ENCODE data around the gene SEMA5A. TPM values are rescaled to one million over a fixed set of nuclear protein-coding genes. Genes with fewer than 3 reads are reported as not detected.

Gene SEMA5A
- total RNA-seq, 1 donor from 2014 or later = 38.9 TPM

DNA sequence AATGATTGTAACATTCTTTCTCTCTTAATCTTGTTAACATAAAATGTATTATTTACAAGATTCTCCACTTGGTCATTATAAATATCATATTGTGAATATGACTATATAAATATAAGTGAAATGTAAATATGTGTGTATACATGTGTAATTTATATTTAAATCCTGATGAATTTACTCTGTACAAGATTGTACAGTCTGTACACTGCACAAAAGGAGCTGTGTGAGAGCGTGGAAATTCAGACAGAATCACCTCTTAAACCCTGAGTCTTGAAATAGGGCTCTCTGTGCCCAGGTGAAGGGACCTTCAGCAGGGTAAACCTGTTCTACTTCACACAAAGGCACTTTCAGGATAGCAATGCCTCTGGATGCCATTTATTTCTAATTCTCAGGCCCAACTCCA lies 456.0 kb downstream of the SEMA5A start:
- Histone ChIP-seq H3K4me3 (no peak overlapping the region), H3K4me1 (no peaks in the 10 kb centered on the region), H3K27ac (no peak overlapping the region), H3K9me3 (no peaks in the 10 kb centered on the region), H3K27me3 (no peaks in the 10 kb centered on the region), H3K36me3 (no peaks in the 10 kb centered on the region)
- intact Hi-C loops (cut with DNase I) = no loop called here
- no peak for DNase-seq
- ATAC-seq = no peak
- TF ChIP-seq, protein P1, sequence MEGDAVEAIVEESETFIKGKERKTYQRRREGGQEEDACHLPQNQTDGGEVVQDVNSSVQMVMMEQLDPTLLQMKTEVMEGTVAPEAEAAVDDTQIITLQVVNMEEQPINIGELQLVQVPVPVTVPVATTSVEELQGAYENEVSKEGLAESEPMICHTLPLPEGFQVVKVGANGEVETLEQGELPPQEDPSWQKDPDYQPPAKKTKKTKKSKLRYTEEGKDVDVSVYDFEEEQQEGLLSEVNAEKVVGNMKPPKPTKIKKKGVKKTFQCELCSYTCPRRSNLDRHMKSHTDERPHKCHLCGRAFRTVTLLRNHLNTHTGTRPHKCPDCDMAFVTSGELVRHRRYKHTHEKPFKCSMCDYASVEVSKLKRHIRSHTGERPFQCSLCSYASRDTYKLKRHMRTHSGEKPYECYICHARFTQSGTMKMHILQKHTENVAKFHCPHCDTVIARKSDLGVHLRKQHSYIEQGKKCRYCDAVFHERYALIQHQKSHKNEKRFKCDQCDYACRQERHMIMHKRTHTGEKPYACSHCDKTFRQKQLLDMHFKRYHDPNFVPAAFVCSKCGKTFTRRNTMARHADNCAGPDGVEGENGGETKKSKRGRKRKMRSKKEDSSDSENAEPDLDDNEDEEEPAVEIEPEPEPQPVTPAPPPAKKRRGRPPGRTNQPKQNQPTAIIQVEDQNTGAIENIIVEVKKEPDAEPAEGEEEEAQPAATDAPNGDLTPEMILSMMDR (IDR thresholded peaks at IDR 0.05) = no peak

DNA sequence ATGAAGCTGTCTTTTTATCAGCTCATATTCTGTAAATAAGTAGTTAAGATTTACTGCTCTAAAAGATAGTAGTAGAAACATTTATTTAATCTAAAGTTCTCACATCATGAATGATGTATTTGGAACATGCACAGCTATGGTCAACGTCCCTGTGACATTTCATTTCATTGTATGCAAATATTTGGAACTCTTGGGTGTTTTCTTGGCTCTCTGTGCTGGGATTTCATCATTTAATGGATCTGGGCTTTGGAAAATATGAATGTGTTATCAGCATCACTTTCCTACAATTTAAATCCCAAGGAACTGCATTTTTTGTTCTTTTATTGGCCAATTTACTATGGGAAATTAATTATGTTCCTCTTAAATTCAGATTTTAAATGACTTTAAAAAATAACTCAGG lies 462.9 kb downstream of the SEMA5A start:
- Histone ChIP-seq H3K27ac (no peak overlapping the region), H3K36me3 (no peaks in the 10 kb centered on the region), H3K4me1 (no peaks in the 10 kb centered on the region), H3K4me3 (no peak overlapping the region), H3K9me3 (no peaks in the 10 kb centered on the region), H3K27me3 (no peaks in the 10 kb centered on the region)
- intact Hi-C loops (cut with DNase I) = no loop called here
- DNase-seq = no peak
- TF ChIP-seq, protein P1 (IDR thresholded peaks at IDR 0.05) = no peak
- ATAC-seq = no peak

DNA sequence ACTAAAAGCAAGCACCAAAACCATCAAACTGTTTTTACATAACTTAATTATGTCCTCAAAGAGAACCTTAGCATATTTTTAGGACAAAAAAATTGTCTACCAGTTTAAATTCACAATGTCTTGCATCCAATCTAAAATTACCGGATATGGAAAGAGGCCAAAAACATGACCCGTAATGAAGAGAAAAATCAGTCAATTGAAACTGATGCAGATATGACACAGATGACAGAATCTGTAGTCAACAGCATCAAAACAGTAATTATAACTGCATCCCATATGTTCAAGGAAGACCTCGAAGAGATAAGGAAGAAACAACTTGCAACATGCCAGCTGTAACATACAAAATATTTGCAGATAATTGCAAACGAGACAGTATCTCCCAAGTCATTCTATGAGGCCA lies 473.2 kb downstream of the SEMA5A start:
- DNase-seq = no peak
- H3K4me1 ChIP-seq = no peaks in the 10 kb centered on the region
- intact Hi-C loops (cut with DNase I) = no loop called here
- ATAC-seq = no peak
- no peak overlapping the region for H3K27ac ChIP-seq
- no peaks in the 10 kb centered on the region for H3K36me3 ChIP-seq
- TF ChIP-seq, protein P1 (IDR thresholded peaks at IDR 0.05) = no peak
- H3K27me3 ChIP-seq = no peaks in the 10 kb centered on the region
- H3K9me3 ChIP-seq = no peaks in the 10 kb centered on the region
- no peak overlapping the region for H3K4me3 ChIP-seq

GRCh38 chr5:9071524-9071923 lies 474.4 kb downstream of the SEMA5A start:
- Histone ChIP-seq H3K27ac (no peak overlapping the region), H3K9me3 (no peaks in the 10 kb centered on the region), H3K27me3 (no peaks in the 10 kb centered on the region), H3K4me1 (no peaks in the 10 kb centered on the region), H3K4me3 (no peak overlapping the region), H3K36me3 (no peaks in the 10 kb centered on the region)
- TF ChIP-seq, protein P1 (IDR thresholded peaks at IDR 0.05) = no peak
- ATAC-seq = no peak
- intact Hi-C loops (cut with DNase I) = no loop called here
- DNase-seq = no peak

GRCh38 chr5:9071074-9071473 lies 474.8 kb downstream of the SEMA5A start:
- no peak overlapping the region for H3K27ac ChIP-seq
- ATAC-seq (no peak), DNase-seq (no peak)
- TF ChIP-seq, protein P1 (IDR thresholded peaks at IDR 0.05) = no peak
- H3K36me3 ChIP-seq = no peaks in the 10 kb centered on the region
- no peaks in the 10 kb centered on the region for H3K27me3 ChIP-seq
- H3K9me3 ChIP-seq = no peaks in the 10 kb centered on the region
- intact Hi-C loops (cut with DNase I) = no loop called here
- no peaks in the 10 kb centered on the region for H3K4me1 ChIP-seq
- no peak overlapping the region for H3K4me3 ChIP-seq

- Histone ChIP-seq H3K4me1 (no peaks in the 10 kb centered on the region), H3K9me3 (no peaks in the 10 kb centered on the region), H3K27me3 (no peaks in the 10 kb centered on the region), H3K27ac (no peak overlapping the region), H3K4me3 (no peak overlapping the region), H3K36me3 (no peaks in the 10 kb centered on the region)
- DNase-seq = no peak
- TF ChIP-seq, protein P1 (IDR thresholded peaks at IDR 0.05) = no peak
- ATAC-seq = no peak
- intact Hi-C loops (cut with DNase I) = no loop called here
These were observed 476.2 kb downstream of the SEMA5A start for GRCh38 chr5:9069650-9070049.
